ENCODE measurements around the gene ADAMTSL5.

DNA sequence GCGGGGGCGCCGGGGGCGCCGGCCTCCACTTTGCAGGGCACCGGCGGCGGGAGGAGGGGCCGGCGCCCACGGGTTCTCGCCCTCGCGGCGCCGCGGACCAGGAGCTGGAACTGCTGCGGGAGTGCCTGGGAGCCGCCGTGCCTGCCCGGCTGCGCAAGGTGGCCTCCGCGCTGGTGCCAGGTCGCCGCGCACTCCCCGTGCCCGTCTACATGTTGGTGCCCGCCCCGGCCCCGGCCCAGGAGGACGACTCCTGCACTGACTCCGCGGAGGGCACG, 45.7 kb downstream of the ADAMTSL5 start:
- TF ChIP-seq ZFX (IDR thresholded peaks at IDR 0.05): no peak
- TF ChIP-seq, protein P1, sequence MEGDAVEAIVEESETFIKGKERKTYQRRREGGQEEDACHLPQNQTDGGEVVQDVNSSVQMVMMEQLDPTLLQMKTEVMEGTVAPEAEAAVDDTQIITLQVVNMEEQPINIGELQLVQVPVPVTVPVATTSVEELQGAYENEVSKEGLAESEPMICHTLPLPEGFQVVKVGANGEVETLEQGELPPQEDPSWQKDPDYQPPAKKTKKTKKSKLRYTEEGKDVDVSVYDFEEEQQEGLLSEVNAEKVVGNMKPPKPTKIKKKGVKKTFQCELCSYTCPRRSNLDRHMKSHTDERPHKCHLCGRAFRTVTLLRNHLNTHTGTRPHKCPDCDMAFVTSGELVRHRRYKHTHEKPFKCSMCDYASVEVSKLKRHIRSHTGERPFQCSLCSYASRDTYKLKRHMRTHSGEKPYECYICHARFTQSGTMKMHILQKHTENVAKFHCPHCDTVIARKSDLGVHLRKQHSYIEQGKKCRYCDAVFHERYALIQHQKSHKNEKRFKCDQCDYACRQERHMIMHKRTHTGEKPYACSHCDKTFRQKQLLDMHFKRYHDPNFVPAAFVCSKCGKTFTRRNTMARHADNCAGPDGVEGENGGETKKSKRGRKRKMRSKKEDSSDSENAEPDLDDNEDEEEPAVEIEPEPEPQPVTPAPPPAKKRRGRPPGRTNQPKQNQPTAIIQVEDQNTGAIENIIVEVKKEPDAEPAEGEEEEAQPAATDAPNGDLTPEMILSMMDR (conservative IDR thresholded peaks at IDR 0.05): no peak; the same call in 1 of the 2 replicates
